ENCODE data around the gene CDC45. TPM values are rescaled to one million over a fixed set of nuclear protein-coding genes. Genes with fewer than 3 reads are reported as not detected.

Gene CDC45
- total RNA-seq, 1 experiment from 2014 or later: 44.6 TPM

DNA sequence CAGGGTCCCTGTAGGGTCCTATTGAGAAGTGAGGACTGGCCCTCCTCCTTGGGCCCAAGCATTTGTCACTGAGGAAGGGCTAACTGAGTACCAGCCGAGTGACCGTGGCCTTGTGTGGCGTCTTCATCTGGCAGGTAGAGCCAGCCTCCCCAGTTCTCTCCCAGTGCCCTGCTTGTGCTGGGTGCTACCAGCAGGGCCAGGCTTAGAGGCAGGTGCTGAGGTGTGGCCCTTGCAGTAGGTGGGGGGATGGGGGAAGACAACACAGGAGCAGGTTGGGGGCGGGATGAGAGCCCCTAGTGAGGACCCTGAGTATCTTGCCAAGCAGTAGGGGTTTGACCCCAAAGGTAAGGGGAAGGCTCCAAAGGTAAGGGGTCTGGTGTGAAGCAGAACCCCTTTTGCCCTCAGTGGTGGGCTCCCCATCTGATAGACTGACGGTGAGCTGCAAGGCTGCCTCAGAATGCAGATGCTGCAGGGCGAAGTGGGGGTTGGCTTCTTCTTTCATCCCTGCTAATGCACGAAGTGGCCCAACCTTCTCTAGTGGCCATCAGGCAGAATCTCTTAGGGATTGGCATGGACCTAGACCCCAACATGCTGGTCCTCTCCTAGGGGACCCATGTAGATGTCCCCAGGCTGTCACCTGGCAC lies 19.6 kb downstream of the CDC45 start:
- H3K4me1 Mint-ChIP-seq (ENCODE audit: low read depth, unreplicated experiment): no peaks in the 10 kb centered on the region
- ChIA-PET CTCF (no interaction called here), POLR2A (no interaction called here)
- H3K9me3 Mint-ChIP-seq (ENCODE audit: unreplicated experiment): no peaks in the 10 kb centered on the region
- no peaks in the 10 kb centered on the region for H3K9me3 ChIP-seq
- no peak overlapping the region for H3K4me3 ChIP-seq (ENCODE audit: low read depth, low read length)
- H3K27ac Mint-ChIP-seq (ENCODE audit: unreplicated experiment): no peak overlapping the region
- H3K4me1 ChIP-seq: no peaks in the 10 kb centered on the region
- H3K4me3 Mint-ChIP-seq (ENCODE audit: unreplicated experiment): no peak overlapping the region
- intact Hi-C loops (cut with micrococcal nuclease; ENCODE audit: unreplicated experiment): no loop called here
- no TSS peak for BruUV-seq (replicated peaks)
- TF ChIP-seq, protein P1, sequence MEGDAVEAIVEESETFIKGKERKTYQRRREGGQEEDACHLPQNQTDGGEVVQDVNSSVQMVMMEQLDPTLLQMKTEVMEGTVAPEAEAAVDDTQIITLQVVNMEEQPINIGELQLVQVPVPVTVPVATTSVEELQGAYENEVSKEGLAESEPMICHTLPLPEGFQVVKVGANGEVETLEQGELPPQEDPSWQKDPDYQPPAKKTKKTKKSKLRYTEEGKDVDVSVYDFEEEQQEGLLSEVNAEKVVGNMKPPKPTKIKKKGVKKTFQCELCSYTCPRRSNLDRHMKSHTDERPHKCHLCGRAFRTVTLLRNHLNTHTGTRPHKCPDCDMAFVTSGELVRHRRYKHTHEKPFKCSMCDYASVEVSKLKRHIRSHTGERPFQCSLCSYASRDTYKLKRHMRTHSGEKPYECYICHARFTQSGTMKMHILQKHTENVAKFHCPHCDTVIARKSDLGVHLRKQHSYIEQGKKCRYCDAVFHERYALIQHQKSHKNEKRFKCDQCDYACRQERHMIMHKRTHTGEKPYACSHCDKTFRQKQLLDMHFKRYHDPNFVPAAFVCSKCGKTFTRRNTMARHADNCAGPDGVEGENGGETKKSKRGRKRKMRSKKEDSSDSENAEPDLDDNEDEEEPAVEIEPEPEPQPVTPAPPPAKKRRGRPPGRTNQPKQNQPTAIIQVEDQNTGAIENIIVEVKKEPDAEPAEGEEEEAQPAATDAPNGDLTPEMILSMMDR (IDR thresholded peaks at IDR 0.05; ENCODE audit: insufficient read depth in 1 of 2, low read depth in 1 of 2, low read length in 1 of 2, severe bottlenecking in 1 of 2, unreplicated experiment in 1 of 2): no peak
- peaks cover 19% of the 10 kb centered on the region for H3K36me3 Mint-ChIP-seq (ENCODE audit: insufficient read depth, unreplicated experiment)
- H3K27me3 ChIP-seq (replicated peaks; ENCODE audit: control insufficient read depth, insufficient read depth, low read length): no peaks in the 10 kb centered on the region
- no peak for DNase-seq
- no peaks in the 10 kb centered on the region for H3K27me3 Mint-ChIP-seq (ENCODE audit: insufficient read depth, unreplicated experiment)
- no peaks in the 10 kb centered on the region for H3K36me3 ChIP-seq (ENCODE audit: control insufficient read depth, insufficient read depth, low read length)

DNA sequence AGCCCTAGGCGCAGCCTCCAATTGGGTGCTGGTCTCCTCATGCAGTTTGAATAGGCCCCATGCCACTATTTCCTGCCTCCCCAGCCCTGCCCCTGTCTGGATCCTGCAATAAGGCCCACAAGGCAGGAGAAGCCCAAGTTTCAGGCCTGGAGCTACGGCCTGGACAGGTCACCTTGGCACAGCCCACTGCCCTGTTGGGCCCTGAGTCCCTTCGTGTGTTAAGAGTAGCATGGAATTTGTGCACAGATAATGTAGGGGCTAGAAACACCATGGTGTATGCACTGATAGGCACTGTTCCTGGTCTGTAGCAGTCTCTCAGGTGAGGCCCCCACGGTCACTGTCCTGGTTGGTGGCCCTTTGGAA lies 20.1 kb downstream of the CDC45 start:
- no peak overlapping the region for H3K4me3 ChIP-seq (ENCODE audit: low read depth, low read length)
- H3K4me3 Mint-ChIP-seq (ENCODE audit: unreplicated experiment): no peak overlapping the region
- no peaks in the 10 kb centered on the region for H3K9me3 Mint-ChIP-seq (ENCODE audit: unreplicated experiment)
- intact Hi-C loops (cut with micrococcal nuclease; ENCODE audit: unreplicated experiment): no loop called here
- DNase-seq: no peak
- no peaks in the 10 kb centered on the region for H3K27me3 Mint-ChIP-seq (ENCODE audit: insufficient read depth, unreplicated experiment)
- H3K27me3 ChIP-seq (replicated peaks; ENCODE audit: control insufficient read depth, insufficient read depth, low read length): no peaks in the 10 kb centered on the region
- H3K9me3 ChIP-seq: no peaks in the 10 kb centered on the region
- TF ChIP-seq, protein P1 (IDR thresholded peaks at IDR 0.05; ENCODE audit: insufficient read depth in 1 of 2, low read depth in 1 of 2, low read length in 1 of 2, severe bottlenecking in 1 of 2, unreplicated experiment in 1 of 2): no peak
- BruUV-seq (replicated peaks): no TSS peak
- POLR2A ChIA-PET: no interaction called here
- H3K36me3 ChIP-seq (ENCODE audit: control insufficient read depth, insufficient read depth, low read length): no peaks in the 10 kb centered on the region
- H3K27ac Mint-ChIP-seq (ENCODE audit: unreplicated experiment): no peak overlapping the region
- H3K4me1 Mint-ChIP-seq (ENCODE audit: low read depth, unreplicated experiment): no peaks in the 10 kb centered on the region
- H3K4me1 ChIP-seq: no peaks in the 10 kb centered on the region
- CTCF ChIA-PET: no interaction called here
- peaks cover 22% of the 10 kb centered on the region for H3K36me3 Mint-ChIP-seq (ENCODE audit: insufficient read depth, unreplicated experiment)

DNA sequence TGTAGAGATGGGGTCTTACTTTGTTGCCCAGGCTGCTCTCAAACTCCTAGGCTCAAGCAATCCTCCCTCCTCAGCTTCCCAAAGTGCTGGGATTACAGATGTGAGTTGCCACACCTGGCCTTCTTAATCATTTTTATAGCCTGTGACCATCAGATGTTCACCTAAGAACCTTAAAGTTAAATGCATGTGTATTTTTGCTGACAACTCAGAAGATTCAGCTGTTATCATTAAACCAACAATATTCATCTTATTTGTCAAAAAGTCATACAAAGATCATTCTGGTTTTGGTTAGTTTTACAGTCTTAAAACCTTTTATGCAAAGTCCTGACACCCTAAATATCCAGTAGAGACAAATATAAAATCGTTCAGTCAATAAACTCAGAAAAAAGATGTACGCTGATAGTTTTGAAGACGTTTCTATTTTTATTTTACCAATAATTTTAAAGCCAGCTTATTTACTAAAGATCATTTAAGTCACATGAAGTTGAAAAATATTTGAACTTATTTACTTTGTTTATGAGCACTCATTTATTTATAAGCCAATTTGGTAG lies 22.3 kb downstream of the CDC45 start:
- no peaks in the 10 kb centered on the region for H3K27me3 ChIP-seq (replicated peaks; ENCODE audit: control insufficient read depth, insufficient read depth, low read length)
- Mint-ChIP-seq H3K4me3 (ENCODE audit: unreplicated experiment) (no peak overlapping the region), H3K9me3 (ENCODE audit: unreplicated experiment) (no peaks in the 10 kb centered on the region), H3K36me3 (ENCODE audit: insufficient read depth, unreplicated experiment) (peaks cover 29% of the 10 kb centered on the region), H3K4me1 (ENCODE audit: low read depth, unreplicated experiment) (no peaks in the 10 kb centered on the region), H3K27ac (ENCODE audit: unreplicated experiment) (no peak overlapping the region), H3K27me3 (ENCODE audit: insufficient read depth, unreplicated experiment) (no peaks in the 10 kb centered on the region)
- TF ChIP-seq, protein P1 (IDR thresholded peaks at IDR 0.05; ENCODE audit: insufficient read depth in 1 of 2, low read depth in 1 of 2, low read length in 1 of 2, severe bottlenecking in 1 of 2, unreplicated experiment in 1 of 2): no peak
- intact Hi-C loops (cut with micrococcal nuclease; ENCODE audit: unreplicated experiment): no loop called here
- ChIA-PET CTCF (interaction anchor here (1.2 kb wide), 1 partner anchor 128 kb away, joined by 6 read pairs; no protein-coding TSS in a partner anchor), POLR2A (no interaction called here)
- no peaks in the 10 kb centered on the region for H3K4me1 ChIP-seq
- H3K9me3 ChIP-seq: no peaks in the 10 kb centered on the region
- no TSS peak for BruUV-seq (replicated peaks)
- DNase-seq: no peak
- no peaks in the 10 kb centered on the region for H3K36me3 ChIP-seq (ENCODE audit: control insufficient read depth, insufficient read depth, low read length)
- no peak overlapping the region for H3K4me3 ChIP-seq (ENCODE audit: low read depth, low read length)
